ENCODE measurements around the gene ZSCAN21. TPM values are rescaled to one million over a fixed set of nuclear protein-coding genes. Genes with fewer than 3 reads are reported as not detected.

ZSCAN21 gene
- total RNA-seq, 2 donors from 2014 or later = 9.2 to 10.7 TPM

DNA sequence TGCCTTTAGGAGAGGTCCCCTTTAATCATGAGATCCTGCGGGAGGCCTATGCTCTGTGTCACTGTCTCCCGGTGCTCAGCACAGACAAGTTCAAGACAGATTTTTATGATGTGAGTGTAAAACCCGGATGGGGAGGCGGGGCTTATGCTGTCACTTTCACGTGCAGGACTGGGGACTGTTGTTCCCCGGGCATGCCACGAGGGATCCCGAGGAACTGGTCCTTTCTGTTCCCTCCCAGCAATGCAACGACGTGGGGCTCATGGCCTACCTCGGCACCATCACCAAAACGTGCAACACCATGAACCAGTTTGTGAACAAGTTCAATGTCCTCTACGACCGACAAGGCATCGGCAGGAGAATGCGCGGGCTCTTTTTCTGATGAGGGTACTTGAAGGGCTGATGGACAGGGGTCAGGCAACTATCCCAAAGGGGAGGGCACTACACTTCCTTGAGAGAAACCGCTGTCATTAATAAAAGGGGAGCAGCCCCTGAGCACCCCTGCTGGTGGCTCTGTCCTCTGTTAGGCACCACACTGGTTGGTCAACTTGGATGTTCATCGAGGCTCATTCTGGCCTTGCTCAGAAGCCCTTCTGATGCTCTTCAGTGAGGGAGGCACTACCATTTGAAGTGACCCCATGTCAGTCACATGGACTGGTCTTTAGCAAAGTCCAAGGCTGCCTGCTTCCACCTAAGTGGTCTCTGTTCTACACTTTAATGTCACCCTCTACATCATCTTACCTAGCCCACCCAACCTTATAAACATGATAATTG lies 42.0 kb downstream of the ZSCAN21 start:
- no peak for DNase-seq (ENCODE audit: low spot score)
- intact Hi-C loops (cut with DNase I) = no loop called here

DNA sequence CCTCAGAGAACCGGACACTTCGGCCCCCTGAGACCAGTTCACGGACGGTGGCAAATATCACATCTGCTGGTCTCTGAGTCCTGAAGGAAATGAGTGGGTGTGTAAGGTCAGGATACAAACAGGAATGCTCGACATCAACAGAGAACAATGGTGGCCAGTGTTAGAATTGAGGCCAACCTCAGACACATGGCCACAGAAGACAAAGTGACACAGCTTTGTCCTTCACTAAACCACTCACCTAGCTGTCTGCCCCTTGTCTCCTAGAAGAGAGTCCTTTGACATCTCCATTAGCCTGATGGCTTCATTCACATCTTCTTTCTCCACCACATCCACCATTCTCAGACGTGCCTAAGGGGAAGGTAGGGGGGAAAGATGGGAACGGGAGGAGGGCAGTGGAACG lies 43.5 kb downstream of the ZSCAN21 start:
- no peak for DNase-seq (ENCODE audit: low spot score)
- intact Hi-C loops (cut with DNase I) = no loop called here

DNA sequence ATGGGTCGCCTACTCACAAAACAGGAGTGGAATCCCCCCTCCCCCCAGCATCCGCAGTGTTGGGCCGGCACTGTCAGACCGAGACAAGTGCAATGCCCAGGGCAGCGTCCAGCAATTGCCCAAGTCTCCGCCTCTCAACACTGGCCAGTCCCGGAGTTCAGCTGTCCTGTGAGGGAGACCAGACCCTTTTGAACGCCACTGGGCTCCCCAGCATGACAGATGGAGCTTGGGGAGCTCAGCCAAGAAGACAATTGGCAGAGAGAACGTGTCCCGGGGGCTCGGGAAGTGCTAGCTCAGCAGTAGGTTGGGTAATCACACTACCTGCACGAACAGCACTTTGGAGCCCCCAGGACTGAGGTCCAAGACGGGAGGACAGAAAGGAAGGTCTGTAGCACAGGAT lies 43.9 kb downstream of the ZSCAN21 start:
- intact Hi-C loops (cut with DNase I) = no loop called here
- no peak for DNase-seq (ENCODE audit: low spot score)

DNA sequence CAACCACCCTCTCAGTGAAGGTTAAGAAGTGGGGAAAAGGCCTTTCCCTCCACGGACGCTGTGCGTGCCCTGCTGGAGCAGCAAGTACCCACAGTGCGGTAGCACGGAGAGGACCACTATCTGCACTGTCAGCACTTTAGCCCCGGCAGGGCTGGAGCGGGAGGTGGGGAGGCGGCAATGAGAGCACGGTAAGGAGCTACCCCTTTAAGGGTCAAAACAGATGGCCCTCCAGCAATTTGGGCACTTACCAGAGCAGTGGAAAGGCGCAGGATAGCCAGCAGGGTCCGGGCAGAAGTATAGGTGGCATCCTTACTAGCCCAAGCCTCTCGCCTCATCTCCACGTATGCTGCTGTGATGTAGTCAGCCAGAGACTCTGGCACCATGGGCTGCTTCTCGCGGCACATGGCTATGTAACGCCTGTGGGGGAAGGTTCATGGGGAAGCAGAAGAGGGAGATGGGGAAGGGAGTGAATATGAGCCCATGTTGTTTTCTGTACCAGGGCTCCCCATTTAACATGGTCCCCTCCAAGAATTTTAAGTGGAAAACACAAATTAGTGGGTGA lies 44.4 kb downstream of the ZSCAN21 start:
- intact Hi-C loops (cut with DNase I) = no loop called here
- DNase-seq (ENCODE audit: low spot score) = no peak

DNA sequence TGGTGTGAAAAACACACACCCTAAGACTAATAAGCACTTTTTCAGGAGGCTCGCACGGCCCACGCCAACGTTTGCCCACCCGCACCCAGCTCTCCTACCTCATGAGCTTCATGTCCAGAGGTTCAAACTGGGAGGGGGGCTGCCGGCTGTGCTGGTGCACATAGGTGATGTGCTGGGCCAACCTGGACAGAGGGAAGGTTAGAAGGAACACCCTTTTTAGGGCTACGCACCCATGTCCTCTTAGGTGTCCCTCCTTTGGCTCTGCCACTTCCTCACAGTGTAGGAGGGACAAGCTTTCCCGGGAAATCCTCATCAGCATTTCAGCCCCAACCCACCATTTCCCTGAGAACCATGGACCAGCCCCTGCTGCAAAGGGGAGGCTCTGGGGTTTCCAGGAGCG lies 45.7 kb downstream of the ZSCAN21 start:
- intact Hi-C loops (cut with DNase I) = no loop called here
- no peak for DNase-seq (ENCODE audit: low spot score)

DNA sequence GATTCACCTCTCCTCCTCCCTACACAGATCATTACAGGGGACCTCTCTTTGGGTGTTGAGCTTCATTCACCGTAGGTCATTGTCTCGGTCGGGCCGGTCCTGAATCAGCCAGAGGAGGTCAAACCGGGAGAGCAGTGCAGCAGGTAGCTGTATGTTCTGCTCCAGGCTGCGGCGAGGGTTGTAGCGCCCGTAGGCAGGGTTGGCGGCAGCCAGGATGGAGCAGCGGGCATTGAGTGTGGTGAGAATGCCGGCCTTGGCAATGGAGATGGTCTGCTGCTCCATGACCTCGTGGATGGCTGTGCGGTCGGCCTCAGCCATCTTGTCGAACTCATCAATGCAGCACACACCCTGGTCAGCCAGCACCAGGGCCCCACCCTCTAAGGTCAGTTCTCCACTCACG lies 46.1 kb downstream of the ZSCAN21 start:
- intact Hi-C loops (cut with DNase I) = no loop called here
- DNase-seq (ENCODE audit: low spot score) = no peak

DNA sequence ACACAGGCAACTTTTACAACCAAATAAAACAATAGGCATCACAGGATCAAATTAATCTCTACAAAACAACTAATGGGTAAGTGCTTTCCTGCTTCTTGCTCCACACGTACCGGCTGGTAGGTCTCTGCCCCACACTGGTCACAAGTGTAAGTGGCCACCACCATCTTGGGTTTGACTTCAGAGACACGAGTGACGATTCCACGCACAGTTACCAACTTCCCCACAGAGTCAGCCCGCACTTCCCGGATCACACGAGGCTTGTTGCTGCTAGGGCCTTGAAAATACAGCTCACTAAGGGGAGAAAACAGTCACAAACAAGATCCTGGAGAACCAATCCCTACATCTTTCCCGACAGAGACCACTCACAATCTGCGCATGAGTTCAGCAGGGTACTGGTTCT lies 49.3 kb downstream of the ZSCAN21 start:
- DNase-seq (ENCODE audit: low spot score) = no peak
- intact Hi-C loops (cut with DNase I) = no loop called here

DNA sequence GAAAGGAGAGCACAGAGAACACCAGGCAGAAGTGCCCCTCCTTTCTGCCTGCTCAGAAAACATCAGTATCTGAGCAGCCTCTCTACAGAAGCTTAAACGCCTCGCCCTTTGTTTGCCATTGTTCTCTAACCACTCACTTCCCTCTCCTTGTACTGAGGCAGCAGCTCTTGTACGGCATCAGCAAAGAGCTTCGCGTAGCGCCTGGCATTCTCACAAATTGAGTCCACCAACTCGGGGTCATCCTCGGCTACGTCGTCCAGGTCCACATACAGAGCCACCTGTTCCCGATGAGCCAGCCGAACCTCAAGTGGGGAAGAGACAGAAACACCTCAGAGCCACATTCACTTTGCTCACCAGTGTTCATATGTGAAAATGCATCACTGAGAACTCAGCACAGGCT lies 49.9 kb downstream of the ZSCAN21 start:
- intact Hi-C loops (cut with DNase I) = no loop called here
- DNase-seq (ENCODE audit: low spot score) = no peak

DNA sequence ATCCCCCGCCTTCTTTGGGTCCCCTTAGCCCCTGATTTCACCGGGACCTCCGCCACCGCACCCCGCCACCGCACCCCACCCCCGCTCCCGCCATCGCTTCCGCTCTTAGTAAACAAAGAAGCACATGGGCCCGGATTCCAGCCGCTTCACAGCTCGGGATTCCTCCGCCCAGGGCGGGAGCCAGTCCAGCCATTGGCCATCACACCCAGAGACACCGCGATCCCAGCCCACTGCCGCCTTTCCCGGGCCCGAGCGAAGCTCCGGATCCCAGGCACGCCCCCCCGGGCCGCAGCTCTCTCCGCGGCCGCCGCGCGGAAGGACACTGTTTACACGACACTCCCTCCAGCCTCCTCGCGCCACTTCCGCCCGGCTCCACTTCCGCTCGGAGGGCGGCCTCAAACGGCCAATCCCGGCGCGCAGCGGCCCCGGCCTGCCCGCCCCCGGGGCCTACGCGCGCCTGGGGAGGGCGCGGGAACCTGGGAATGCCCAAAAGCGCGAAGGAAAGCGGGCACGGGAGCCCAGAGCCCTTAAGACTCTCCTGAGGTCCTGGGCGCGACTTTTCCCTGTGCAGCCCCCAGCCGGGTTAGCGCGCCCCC lies 50.9 kb downstream of the ZSCAN21 start:
- peak; percentile 98 for DNase-seq (ENCODE audit: low spot score)
- intact Hi-C loops (cut with DNase I) = no loop called here

DNA sequence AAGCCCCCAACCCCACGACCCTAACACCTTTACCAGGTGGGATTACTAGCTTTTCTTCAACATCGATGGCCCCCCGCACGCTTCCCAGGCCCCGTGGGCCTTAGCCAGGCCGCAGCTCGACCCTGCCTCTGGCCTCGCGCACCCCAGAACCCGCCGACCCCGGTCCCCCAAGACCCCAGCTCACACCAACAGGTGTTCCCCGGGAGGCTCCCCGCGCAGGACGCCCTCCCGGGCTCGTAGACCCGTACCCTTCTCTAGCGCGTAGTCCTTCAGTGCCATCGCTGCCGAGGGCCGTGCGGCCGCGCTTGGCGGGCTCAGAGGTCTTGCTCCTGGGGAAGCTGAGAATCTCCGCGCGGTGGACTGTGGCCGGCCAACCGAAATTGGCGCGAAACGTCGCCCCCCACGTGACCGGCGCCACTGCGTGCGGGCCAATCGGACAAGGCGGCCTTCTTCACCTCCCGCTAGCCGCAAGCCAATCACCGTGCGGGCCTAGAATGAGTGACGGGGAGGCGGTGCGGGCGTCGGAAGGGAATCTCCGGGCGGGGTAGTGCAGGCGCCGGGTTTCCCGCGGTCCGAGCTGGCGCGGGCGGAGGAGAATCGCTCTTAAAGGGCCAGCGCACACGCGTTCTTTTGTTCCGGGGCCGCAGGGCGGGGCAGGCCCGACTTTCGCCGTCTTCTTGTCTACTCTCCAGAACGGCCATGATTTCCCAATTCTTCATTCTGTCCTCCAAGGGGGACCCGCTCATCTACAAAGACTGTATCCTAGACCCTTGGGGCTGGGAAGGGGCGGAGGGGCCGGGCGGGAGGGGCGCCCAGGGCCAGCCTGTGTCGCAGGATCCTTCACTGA lies 51.7 kb downstream of the ZSCAN21 start, which contains the start of the genes AP4M1 and MCM7:
Gene AP4M1 (plus strand): TSS at position 628 of the 847 bp plus-strand sequence. CDS start 72 bp downstream, at position 700.
Gene MCM7 (minus strand): TSS at position 382 of the 847 bp plus-strand sequence. CDS start 103 bp downstream, at position 279.
- DNase-seq (ENCODE audit: low spot score) = peak; percentile 100
- intact Hi-C loops (cut with DNase I) = no loop called here

DNA sequence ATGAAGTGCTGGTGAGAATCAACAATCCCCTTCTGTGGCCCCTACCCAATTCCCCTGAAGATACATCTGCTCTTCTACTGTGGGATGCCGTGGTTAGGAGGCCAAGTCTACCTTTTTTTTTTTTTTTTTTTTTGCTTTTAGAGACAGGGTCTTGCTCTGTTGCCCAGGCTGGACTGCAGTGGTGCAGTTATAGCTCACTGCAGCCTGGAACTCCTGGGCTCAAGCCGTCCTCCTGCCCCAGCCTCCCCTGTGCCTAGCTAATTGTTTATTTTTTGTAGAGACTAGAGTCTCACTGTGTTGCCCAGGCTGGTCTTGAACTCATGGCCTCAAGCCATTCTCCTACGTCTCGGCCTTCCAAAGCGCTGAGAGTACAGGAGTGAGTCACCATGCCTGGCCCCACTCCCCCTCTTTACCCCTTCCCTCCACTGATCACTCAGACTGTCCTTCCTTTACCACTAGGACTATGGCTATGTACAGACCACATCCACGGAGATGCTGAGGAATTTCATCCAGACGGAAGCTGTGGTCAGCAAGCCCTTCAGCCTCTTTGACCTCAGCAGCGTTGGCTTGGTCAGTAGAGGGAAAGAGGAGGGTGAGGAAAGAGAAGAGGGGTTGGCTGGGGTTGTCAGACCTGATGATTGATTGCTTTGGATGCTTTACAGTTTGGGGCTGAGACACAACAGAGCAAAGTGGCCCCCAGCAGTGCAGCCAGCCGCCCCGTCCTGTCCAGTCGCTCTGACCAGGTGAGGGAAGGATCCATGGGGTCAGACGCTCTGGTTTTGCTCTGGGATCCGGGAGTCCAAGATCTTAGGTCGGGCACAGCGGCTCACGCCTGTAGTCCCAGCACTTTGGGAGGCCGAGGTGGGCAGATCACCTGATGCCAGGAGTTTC lies 53.6 kb downstream of the ZSCAN21 start:
- intact Hi-C loops (cut with DNase I) = no loop called here
- DNase-seq (ENCODE audit: low spot score) = no peak

DNA sequence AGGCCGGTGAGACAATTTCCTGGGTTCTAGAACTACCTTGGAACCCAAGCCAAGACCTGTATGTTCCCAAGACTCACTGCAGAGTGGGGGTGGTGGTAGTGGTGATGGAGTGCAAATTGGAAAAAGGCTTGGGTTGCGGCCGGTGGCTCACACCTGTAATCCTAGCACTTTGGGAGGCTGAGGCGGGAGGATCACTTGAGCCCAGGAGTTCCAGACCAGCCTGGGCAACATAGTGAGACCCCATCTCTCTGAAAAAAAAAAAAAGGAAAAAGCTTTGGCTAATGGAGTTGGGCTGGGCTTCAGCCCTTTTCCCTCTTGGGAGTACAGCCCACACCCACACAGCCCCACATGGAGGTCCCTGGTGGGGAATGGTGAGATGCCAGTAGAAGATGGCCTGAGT lies 56.0 kb downstream of the ZSCAN21 start:
- intact Hi-C loops (cut with DNase I) = no loop called here
- DNase-seq (ENCODE audit: low spot score) = no peak

DNA sequence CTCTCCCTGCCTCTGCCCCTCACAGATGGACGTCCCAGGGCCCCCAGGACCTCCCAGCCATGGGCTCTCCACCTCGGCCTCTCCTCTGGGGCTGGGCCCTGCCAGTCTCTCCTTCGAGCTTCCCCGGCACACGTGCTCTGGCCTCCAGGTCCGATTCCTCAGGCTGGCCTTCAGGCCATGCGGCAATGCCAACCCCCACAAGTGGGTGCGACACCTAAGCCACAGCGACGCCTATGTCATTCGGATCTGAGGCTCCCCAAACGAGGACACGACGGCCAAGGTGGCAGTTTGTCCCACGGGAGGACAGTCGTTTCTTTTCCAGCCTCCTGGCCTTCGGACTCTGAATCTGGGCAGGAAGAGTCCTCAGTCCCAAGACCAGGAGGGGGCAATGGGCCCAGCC lies 57.1 kb downstream of the ZSCAN21 start:
- intact Hi-C loops (cut with DNase I) = no loop called here
- no peak for DNase-seq (ENCODE audit: low spot score)

DNA sequence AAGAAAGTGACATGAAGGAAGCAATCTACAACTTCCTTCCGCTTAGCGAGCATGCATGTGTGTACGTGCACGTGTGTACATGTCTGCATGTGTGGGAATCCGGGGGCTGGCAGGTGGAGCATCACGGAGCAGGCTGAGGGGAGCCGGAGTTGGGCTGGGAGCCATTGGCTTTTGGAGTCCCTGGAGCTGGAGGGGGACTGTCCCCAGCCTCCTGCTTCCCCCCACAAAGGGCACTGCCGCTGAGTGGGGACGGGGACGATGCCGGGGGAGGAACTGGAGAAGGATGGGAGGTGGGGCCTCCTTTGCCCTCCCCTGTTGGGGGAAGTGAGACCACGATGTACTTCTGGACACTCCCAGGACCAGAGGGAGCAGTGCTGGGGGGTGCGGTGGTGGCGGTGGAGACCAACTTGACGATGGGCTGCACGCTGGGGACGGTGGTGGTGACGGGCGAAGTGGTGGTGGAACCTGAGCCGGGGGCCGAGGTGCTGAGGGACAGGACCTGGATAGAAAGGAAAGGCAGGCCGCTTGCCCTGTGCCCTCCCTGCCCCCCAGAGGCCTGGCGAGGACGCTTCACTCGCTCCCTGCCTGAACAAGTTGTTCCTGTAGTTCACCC lies 57.7 kb downstream of the ZSCAN21 start:
- DNase-seq (ENCODE audit: low spot score) = no peak
- intact Hi-C loops (cut with DNase I) = no loop called here

DNA sequence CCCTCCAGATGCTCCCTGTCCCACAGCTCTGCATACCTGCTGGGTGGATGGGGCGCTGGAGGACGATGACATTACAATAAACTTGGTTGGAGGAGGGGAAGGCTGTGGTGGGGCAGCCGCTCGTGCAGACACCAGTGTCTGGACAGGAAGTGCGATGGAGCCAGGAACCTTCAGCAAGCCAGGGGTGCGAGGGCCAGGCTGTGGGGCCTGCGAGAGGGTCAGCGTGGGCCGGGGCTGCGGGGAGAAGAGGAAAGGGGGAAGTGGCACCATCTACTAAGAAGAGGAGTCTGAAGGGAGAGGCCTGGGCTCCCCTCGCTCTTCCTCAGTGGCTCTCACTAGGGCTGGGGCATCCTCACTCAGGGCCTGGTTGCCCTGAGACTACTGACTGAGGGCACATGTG lies 58.3 kb downstream of the ZSCAN21 start:
- intact Hi-C loops (cut with DNase I) = no loop called here
- DNase-seq (ENCODE audit: low spot score) = no peak

DNA sequence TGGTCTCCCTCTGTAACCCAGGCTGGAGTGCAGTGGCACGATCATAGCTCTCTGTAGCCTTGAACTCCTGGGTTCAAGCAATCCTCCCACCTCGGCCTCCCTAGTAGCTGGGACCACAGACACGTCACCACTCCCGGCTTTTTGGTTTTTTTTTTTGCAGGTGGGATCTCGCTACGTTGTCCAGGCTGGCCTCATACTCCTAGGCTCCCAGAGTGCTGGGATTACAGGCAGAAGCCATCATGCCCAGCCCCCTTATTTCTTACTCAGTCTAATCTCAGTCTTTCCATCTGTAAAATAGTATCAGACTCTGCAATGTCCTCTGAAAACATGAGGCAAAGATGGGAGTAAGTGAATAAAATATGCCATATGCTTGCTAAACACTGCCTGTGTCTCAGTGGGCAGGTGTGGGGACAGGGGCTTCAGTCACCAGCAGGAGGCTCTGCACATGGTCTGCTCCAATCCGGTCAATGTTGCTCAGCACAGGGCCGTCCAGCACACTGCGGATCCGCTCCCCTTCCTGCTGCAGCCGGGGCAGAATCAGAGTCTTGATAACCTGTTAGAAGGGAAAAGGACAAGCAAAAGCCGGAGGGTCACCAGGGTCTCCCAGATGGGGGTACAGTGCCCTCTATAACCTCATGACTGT lies 60.1 kb downstream of the ZSCAN21 start:
- DNase-seq (ENCODE audit: low spot score) = no peak
- intact Hi-C loops (cut with DNase I) = no loop called here

DNA sequence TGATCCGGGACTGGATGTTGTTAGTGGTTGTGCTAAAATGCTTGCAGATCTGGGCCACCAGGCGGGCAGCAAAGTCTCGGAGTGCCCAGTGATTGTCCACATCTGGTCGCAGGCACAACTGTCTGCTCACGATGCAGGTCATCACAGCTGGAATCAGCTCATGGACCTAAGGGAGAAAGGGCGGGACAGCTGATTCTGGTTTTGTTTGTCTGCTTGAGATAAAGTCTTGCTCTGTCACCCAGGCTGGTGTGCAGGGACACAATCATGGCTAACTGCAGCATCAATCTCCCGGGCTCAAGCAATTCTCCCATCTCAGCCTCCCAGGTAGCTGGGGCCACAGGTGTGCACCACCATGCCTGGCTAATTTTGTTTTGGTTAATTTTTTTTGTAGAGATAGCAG lies 61.6 kb downstream of the ZSCAN21 start:
- DNase-seq (ENCODE audit: low spot score) = no peak
- intact Hi-C loops (cut with DNase I) = no loop called here

DNA sequence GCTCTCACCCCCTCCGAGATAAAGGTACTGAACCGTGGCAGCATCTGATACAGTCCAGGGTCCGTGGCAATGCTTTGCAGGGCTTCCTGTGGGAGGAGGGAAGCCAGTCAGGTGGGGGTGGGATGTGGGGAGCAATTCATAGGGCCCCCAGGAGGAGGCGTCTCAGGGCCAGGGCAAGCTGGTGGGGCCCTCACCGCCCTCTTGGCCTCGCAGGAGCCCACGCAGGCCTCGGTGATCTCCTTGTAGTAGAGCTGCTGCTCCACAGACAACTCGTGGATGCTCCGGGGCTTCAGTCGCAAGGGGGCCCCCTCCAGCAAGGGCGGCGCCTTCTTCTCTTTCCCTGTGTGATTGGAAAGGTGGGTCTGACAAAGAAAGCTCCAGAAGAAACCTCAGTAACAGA lies 62.3 kb downstream of the ZSCAN21 start:
- no peak for DNase-seq (ENCODE audit: low spot score)
- intact Hi-C loops (cut with DNase I) = no loop called here
